ENCODE measurements around the gene RHBDL1. TPM values are rescaled to one million over a fixed set of nuclear protein-coding genes. Genes with fewer than 3 reads are reported as not detected.

Gene RHBDL1
- total RNA-seq, 1 donor from 2014 or later: 0.94 TPM

DNA sequence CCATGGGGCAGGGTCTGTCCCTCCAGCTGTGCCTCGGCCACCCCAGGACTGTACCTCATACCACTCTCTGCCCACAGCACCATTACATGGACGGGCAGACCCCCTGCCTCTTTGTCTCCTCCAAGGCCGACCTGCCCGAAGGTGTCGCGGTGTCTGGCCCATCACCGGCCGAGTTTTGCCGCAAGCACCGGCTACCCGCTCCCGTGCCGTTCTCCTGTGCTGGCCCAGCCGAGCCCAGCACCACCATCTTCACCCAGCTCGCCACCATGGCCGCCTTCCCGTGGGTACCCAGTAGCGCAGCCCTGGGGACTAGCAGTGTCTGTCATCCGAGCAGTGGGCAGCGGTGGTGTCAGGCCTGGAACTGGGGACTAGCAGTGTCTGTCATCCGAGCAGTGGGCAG lies 2.6 kb upstream of the RHBDL1 start:
- no peak for DNase-seq (ENCODE audit: low read depth)

DNA sequence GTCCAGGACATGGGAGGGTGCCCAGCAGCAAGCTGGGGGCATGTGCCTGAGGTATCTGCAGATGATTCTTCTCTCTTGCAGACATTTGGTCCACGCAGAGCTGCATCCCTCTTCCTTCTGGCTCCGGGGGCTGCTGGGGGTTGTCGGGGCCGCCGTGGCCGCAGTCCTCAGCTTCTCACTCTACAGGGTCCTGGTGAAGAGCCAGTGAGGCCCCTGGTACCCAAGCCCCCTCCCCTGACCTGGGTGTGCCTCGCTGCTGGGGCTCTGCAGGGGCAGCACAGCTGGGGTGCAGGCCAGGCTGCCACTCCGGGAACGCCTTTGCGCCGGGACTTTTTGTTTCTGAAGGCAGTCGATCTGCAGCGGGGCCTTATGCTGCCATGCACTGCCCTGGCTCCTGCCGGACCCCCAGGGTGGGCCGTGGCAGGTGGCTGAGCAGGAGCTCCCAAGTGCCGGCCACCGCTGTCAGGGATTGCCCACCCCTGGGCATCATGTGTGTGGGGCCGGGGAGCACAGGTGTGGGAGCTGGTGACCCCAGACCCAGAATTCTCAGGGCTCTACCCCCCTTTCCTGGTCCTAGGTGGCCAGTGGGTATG lies 2.0 kb upstream of the RHBDL1 start:
- no peak for DNase-seq (ENCODE audit: low read depth)

DNA sequence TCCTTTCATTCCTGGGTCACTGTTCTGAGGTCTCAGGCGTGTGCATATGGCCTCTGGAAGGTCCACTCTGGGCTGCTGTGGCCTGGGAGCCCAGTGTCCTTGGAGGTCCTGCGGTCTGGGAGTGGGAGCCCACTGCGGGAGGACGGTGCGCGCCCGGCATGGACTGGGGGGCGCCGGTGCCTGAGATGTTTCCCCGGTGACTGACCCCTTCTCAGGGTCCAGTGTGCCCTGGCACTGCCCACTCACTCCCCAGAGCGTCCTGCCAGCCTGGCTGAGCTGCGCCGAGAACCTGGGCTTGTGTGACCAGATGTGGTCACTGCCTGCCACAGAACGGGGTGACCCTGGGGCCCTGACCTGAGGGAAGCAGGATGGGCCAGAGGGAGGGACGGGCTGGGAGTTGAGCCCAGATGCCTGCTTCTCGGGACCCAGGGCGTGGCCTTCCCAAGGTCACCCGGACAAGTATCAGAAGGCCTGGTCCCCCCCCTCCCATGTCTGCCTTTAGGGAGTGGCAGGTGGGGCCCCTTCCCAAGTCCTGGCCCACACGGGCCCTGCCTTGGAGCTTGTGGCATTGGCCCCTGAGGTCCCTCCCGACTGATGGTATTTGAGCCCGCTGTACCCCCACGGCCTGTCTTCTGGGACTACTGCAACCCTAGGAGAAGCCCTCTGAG lies 1.1 kb upstream of the RHBDL1 start:
- DNase-seq (ENCODE audit: low read depth): no peak

DNA sequence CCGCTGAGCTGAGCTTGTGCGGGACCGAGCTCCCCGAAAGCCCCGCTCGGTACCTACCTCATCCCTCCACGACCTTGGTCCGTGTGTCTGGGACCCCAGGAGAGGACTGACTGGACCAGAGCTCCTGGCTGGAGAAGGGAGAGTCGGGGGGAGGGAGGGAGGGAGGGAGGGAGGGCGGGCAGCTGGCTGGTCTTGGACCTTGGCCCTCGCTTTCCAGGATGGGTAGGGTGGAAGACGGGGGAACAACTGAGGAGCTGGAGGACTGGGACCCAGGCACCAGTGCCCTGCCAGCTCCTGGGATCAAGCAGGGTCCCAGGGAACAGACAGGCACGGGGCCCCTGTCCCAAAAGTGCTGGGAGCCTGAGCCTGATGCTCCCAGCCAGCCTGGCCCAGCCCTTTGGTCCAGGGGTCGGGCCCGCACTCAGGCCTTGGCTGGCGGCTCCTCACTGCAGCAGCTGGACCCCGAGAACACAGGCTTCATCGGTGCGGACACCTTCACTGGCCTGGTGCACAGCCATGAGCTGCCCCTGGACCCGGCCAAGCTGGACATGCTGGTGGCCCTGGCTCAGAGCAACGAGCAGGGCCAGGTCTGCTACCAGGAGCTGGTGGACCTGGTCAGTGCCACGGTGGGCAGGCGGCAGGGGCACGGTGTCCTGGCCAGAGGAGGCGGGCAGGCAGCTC lies 553 bp downstream of the RHBDL1 start:
- no peak for DNase-seq (ENCODE audit: low read depth)

DNA sequence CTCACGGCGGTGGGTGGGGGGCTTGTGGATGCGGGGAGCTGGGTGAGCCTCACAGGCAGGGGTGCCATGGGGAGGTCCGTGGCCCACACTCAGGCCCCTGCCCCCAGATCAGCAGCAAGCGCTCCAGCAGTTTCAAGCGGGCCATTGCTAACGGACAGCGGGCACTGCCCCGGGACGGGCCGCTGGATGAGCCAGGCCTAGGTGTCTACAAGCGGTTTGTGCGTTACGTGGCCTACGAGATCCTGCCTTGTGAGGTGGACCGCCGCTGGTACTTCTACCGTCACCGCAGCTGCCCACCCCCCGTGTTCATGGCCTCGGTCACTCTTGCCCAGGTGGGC lies 1.1 kb downstream of the RHBDL1 start:
- no peak for DNase-seq (ENCODE audit: low read depth)

DNA sequence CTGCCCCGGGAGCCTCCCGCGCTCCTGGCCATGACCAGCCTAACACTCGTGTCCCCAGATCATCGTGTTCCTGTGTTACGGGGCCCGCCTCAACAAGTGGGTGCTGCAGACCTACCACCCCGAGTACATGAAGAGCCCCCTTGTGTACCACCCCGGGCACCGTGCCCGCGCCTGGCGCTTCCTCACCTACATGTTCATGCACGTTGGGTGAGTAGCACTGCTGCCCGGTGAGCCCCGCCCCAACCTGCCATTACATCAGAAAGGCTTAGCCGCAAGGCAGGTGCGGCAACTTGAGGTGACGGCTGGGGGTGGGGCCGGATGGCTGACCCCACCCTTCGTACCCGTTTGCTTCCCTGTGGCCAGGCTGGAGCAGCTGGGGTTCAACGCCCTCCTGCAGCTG lies 1.4 kb downstream of the RHBDL1 start:
- no peak for DNase-seq (ENCODE audit: low read depth)

DNA sequence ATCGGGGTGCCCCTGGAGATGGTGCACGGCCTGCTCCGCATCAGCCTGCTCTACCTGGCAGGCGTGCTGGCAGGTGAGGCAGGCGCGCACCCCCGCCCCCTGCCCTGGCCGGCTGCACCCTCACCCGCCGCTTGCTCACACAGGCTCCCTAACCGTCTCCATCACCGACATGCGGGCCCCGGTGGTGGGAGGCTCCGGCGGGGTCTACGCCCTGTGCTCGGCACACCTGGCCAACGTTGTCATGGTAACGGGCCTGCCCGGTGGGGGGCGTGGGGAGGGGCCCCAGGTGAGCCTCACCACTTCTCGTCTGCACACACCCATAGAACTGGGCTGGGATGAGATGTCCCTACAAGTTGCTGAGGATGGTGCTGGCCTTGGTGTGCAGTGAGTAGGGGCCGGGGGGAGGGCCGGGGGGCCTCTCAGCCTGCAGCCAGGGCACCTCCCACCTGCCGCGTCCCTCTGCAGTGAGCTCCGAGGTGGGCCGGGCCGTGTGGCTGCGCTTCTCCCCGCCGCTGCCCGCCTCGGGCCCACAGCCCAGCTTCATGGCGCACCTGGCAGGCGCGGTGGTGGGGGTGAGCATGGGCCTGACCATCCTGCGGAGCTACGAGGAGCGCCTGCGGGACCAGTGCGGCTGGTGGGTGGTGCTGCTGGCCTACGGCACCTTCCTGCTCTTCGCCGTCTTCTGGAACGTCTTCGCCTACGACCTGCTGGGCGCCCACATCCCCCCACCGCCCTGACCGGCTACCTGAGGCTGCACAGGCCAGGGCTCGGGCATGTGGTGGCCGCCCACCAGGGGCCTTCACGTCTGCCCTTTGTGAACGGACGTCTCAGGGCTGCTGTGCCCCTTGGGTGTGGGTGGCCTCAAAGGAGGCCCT lies 2.1 kb downstream of the RHBDL1 start:
- DNase-seq (ENCODE audit: low read depth): no peak

DNA sequence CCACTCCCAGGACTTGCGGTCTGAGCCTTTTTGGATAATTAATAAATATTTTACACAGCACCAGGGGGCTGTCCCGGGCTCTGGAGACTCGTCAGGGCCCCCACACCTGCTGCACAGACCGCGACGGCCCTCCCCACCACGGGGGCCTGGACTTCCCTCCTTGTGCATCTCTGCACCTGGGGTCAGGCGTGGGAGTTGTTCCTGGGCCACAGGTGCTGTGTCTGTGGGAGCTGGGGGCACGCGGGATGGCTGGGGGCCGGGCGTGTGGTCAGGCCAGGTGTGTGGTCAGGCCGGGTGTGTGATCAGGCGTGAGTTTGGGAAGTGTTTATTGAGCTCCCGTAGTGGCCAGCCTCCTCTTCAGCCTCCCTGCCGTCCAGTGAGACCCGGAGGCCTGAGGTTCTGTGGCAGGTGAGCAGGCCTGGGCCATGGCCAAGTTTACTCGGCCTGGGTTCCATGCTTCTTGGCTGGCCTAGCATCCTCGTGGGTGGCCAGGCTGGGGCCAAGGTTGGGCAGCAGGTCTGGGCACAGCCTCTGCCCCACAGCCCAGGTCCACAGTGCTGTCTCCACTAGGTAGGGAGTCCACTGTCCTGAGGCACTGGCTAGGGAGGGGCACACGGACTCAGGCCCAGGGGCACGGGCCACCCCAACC lies 2.9 kb downstream of the RHBDL1 start:
- DNase-seq (ENCODE audit: low read depth): no peak

DNA sequence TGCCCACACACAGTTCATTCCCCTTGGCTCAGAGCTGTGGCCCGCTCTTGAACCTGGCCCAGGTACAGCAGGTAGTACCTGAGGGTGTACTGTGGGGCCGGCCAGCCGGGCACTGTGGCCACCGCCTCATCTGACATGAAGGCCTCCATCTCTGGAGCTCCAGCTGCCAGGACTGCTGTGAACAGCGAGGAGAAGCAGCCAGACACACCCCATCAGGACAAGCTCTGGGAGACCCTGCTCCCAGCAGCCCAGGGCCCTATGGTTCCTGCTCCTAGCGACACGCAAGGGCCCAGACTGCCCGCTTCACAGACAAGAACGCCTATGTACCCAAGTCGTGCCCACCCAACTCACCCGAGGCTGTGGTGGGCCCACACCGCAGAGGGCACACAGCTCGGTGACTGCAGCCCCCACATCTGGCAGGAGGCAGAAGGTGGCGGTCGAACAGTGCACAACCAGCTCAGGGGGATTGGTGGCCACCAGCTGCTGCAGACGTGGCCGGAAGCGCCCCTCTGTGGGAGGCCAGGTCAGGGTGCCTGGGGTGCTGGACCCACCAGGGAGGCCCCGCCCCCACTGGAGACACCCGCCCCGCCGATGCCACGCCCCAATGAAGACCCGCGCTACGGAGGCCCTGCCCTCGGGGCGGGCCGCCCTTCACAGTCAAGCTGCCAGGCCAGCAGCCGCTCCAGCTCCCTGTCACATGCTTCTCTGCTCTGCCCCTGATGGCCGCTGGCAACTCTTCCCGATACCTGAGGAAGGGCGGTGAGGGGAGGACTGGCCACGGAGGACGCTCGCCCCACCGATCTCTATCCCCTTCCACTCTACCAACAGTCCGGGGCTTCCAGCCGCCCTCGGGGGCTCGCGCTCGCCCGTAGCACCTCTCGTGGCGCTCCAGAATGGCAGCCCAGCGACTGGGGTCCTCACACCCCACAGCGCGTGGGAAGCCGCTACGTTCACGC lies 3.7 kb downstream of the RHBDL1 start:
- DNase-seq (ENCODE audit: low read depth): peak; percentile 27

DNA sequence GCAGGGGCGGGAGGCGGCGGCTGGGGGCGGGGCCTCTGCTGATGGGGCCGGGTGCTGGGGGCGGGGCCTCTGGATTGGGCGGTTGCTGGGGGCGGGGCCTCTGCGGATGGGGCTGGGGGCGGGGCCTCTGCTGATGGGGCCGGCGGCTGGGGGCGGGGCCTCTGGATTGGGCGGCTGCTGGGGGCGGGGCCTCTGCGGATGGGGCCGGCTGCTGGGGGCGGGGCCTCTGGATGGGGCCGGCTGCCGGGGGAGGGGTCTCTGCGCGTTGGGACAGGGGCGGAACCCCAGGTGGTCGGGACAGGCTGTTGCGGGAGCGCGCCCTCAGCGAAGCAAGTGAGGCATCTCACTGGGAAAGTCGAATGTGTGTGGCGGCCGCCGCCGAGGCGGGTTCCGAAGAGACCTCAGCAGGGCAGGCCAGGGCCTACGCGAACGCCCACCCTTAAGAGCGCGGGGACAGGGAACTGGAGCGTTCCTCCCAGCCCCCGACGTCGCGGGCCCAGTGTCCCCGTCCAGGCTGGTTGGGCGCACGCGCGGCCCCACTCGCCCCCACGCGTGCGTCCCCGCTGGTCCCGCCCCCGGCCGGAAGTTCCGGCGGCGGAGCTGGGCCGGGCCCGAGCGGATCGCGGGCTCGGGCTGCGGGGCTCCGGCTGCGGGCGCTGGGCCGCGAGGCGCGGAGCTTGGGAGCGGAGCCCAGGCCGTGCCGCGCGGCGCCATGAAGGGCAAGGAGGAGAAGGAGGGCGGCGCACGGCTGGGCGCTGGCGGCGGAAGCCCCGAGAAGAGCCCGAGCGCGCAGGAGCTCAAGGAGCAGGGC lies 4.5 kb downstream of the RHBDL1 start, which contains the start of gene STUB1:
Gene STUB1, plus strand, starts transcription at position 597 of the 811 bp plus-strand sequence. Its CDS starts 116 bp downstream, at position 713.
- DNase-seq (ENCODE audit: low read depth): peak; percentile 42

DNA sequence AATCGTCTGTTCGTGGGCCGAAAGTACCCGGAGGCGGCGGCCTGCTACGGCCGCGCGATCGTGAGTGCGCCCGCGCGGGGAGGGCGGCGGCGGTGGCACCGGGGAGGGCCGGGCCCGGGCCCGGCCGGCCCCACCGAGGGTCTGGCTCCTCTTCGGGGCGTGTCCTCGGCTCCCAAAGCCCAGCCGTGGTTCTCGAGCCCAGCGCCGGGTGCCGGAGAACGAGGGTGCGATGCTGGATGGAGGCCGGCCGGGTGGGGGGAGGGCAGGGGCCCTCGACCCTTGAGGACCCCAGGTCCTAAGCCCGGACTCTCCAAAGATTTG lies 5.1 kb downstream of the RHBDL1 start:
- no peak for DNase-seq (ENCODE audit: low read depth)

DNA sequence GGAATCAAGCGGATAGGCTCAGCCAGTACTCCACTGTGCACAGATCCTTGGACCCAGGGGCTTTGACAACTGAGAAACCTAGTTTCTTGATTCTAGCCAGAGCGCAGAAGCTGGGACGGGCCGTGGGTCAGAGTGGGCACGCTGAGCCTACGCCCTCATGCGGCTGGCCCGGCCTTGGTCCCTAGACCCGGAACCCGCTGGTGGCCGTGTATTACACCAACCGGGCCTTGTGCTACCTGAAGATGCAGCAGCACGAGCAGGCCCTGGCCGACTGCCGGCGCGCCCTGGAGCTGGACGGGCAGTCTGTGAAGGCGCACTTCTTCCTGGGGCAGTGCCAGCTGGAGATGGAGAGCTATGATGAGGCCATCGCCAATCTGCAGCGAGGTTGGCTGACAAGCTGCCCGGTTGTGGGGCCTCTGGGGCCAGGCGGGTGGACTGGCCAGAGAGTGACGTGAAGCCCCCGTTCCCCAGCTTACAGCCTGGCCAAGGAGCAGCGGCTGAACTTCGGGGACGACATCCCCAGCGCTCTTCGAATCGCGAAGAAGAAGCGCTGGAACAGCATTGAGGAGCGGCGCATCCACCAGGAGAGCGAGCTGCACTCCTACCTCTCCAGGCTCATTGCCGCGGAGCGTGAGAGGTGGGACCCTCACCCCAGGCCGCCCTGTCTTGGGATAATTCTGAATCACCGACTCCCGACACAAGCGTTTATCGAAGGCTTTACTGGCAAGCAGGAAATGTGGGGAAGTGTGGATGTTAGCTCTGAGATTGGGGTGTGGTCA lies 5.7 kb downstream of the RHBDL1 start:
- no peak for DNase-seq (ENCODE audit: low read depth)

DNA sequence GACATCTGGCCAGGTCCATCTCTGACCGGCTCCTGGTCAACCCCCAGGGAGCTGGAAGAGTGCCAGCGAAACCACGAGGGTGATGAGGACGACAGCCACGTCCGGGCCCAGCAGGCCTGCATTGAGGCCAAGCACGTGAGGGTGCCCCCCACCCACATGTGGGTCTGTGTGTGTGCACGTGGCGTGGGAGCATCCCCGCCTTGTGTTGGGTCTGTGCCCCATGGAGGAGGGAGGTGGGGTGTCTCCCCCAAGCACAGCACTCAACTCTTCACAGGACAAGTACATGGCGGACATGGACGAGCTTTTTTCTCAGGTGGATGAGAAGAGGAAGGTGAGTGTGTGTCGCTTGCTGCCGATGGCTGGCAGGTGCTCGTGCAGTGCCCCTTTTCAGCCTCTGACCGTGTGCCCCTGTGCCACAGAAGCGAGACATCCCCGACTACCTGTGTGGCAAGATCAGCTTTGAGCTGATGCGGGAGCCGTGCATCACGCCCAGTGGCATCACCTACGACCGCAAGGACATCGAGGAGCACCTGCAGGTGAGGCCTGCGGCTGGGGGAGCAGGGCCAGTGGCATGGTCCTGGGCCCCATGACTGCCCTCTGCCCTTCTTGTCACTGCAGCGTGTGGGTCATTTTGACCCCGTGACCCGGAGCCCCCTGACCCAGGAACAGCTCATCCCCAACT lies 6.4 kb downstream of the RHBDL1 start:
- no peak for DNase-seq (ENCODE audit: low read depth)

DNA sequence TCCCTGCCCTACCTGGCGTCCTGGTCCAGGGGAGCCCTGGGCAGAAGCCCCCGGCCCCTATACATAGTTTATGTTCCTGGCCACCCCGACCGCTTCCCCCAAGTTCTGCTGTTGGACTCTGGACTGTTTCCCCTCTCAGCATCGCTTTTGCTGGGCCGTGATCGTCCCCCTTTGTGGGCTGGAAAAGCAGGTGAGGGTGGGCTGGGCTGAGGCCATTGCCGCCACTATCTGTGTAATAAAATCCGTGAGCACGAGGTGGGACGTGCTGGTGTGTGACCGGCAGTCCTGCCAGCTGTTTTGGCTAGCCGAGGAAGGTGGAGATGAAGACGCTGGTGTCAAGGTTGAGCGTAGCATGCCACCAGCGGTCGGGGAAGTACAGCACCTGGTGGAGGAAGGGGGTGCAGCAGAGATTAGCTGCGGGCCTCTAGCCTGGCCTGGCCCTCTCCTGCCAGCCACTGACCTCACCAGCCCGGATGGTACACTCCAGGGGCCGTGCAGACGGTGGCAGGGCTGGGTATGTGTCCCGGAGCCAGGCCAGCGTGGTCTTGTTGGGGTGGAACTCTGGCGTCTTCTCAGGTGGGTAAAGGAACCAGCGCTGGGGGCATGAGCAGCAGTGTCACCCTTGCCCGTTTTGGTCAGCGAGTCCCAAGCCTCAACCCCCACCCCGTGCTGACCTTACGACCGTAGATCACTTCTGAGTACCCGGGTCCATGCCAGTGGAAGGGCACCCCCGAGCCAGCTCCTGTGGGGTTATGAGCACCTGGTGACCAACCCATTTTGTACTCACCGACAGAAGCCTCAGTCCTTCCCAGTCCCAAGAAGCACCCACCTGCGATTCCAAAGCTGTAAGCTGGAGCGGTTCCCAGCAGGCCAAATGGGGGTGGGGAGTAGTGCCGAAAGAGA lies 7.3 kb downstream of the RHBDL1 start:
- DNase-seq (ENCODE audit: low read depth): no peak

DNA sequence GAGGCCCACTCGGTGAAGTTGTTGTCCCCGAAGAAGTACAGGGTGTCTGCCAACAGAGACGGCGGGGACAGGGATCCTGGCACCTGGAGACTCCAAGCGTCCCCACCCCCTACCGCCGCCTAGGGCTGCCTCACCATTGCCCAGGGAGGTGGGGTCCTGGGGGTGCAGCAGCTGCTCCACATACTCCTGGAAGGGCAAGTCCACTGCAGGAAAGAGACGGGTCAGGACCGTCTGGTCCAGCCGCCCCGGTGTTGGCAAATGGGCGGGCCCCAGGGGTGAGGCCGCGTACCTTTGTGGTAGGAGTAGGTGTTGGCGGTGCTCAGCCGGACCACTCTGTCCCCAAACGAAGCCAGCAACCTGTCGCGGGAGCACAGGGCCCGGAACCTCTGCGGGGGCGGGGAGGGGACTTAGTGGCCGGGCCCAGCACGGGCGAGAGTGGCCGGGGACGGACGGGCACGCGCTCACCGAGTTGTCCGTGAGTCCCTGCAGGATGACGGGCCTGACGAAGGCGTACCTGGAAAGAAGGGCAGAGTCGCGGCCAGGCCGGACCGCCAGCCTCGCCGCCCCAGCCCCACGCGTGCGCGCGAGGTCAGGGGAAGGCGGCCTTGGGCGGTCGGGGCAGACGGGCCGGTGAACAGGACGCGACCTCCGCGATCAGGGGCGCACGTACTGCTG lies 8.1 kb downstream of the RHBDL1 start:
- DNase-seq (ENCODE audit: low read depth): no peak

DNA sequence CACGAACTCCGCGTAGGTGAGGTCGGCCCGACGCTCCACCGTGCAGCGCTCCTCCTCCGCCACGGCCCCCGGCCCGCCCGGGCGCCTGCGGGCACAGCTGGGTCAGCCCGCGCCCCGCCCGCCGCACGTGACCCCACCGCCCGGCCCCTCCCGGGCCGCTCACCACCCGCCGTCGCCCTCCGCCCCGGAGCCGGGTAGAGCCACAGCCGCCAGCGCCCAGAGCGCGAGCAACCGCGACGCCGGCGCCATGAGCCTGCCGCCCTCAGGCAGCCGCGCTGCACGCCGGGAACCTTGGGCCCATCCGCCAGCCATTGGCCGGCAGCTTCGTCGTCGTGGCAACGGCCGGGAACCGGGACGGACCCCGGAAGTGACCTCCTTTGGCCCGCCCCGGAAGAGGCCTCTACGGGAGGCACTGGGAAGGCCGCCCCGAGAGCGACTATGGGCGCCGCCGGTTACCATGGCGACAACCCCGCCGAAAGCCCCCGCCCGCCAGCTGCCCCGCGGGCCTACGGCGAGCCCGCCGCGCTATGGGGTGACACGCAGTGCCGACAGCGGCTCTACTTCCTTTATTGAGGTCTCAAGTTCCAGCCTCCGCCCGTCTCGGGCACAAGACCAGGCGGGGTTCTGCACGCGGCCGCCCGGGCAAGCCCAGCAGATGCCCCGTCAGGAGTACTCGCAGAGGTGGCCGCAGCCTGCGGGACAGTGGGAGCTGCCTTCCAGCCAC lies 8.8 kb downstream of the RHBDL1 start, which contains the start of gene JMJD8:
Gene JMJD8, minus strand, starts transcription at position 264 of the 724 bp plus-strand sequence. Its CDS starts 15 bp downstream, at position 249.
- peak; percentile 85 for DNase-seq (ENCODE audit: low read depth)
